Suppressor macrophage treated with lipopolysaccharide for 4 hours (primary cell): ENCODE results near the gene MMP28.
"Not testable (repeated sequence)": the region's sequence is repeated elsewhere in the genome, so short reads cannot be mapped to it uniquely, and the experiment has no call there.

ENCODE experiments used
- DNase-seq: peaks from one replicate; pipeline ENCODE4 v3.0.0-alpha.2; 2020

Gene MMP28

GRCh38 chr17:35765086-35765710, 30.2 kb downstream of the MMP28 start:
- DNase-seq, result no peak

GRCh38 chr17:35764123-35764991, 31.1 kb downstream of the MMP28 start:
- peak; percentile 93 for DNase-seq

GRCh38 chr17:35763767-35764122, 31.7 kb downstream of the MMP28 start:
- DNase-seq, result no peak

GRCh38 chr17:35761601-35762000, 33.8 kb downstream of the MMP28 start:
- DNase-seq, result no peak

- no peak for DNase-seq
Measured at GRCh38 chr17:35760587-35760986, 34.9 kb downstream of the MMP28 start, which contains the start of gene C17orf50. Gene C17orf50 (plus strand): TSS chr17:35760887. CDS start chr17:35760942, 55 bp downstream.

GRCh38 chr17:35757243-35757642, 38.2 kb downstream of the MMP28 start:
- no peak for DNase-seq

- no peak for DNase-seq
Measured at GRCh38 chr17:35752945-35753764, 42.3 kb downstream of the MMP28 start, which contains the start of gene GAS2L2. Gene GAS2L2 (minus strand): TSS chr17:35753239. CDS start chr17:35752850, 389 bp downstream.

GRCh38 chr17:35752471-35752870, 43.0 kb downstream of the MMP28 start:
- DNase-seq, result no peak

- not testable (repeated sequence) for DNase-seq
Measured at GRCh38 chr17:35751541-35751940, 43.9 kb downstream of the MMP28 start.

- no peak for DNase-seq
Measured at GRCh38 chr17:35750526-35751395, 44.7 kb downstream of the MMP28 start.

- DNase-seq, result no peak
Measured at GRCh38 chr17:35749560-35750412, 45.7 kb downstream of the MMP28 start.

- DNase-seq, result no peak
Measured at GRCh38 chr17:35748979-35749378, 46.5 kb downstream of the MMP28 start.

- DNase-seq, result no peak
Measured at GRCh38 chr17:35748341-35748841, 47.0 kb downstream of the MMP28 start.

- peak; percentile 80 for DNase-seq
Measured at GRCh38 chr17:35747540-35748017, 47.9 kb downstream of the MMP28 start.

GRCh38 chr17:35745749-35746320, 49.6 kb downstream of the MMP28 start:
- no peak for DNase-seq

GRCh38 chr17:35745246-35745645, 50.2 kb downstream of the MMP28 start:
- DNase-seq, result no peak

GRCh38 chr17:35744830-35745229, 50.6 kb downstream of the MMP28 start:
- no peak for DNase-seq

GRCh38 chr17:35743626-35744328, 51.7 kb downstream of the MMP28 start:
- DNase-seq, result peak; percentile 36

GRCh38 chr17:35742896-35743477, 52.5 kb downstream of the MMP28 start:
- no peak for DNase-seq
